Measurements from ENCODE around the gene M1AP.

DNA sequence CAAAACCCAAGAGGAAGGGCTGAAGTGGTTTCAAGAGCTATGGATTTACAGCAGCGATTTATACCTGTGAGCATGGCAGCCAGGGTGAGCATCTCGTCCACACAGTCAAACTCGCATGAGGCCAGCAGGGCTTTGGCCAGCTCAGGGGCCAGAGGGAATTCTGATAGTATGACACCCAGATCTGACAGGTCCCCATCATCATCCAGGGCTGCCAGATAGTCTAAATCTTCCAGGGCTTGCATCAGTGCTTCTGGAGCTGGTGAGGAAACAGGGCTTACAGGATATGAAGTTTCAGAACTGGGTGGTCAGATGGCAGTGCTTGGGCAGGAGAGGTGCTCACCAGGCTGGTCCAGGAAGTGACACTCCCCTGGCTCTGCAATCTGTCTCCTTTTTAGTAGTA lies 125.6 kb downstream of the M1AP start:
- TF ChIP-seq, protein P1, sequence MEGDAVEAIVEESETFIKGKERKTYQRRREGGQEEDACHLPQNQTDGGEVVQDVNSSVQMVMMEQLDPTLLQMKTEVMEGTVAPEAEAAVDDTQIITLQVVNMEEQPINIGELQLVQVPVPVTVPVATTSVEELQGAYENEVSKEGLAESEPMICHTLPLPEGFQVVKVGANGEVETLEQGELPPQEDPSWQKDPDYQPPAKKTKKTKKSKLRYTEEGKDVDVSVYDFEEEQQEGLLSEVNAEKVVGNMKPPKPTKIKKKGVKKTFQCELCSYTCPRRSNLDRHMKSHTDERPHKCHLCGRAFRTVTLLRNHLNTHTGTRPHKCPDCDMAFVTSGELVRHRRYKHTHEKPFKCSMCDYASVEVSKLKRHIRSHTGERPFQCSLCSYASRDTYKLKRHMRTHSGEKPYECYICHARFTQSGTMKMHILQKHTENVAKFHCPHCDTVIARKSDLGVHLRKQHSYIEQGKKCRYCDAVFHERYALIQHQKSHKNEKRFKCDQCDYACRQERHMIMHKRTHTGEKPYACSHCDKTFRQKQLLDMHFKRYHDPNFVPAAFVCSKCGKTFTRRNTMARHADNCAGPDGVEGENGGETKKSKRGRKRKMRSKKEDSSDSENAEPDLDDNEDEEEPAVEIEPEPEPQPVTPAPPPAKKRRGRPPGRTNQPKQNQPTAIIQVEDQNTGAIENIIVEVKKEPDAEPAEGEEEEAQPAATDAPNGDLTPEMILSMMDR (IDR thresholded peaks at IDR 0.05) = no peak
- TF ChIP-seq POLR2A (IDR thresholded peaks at IDR 0.05) = no peak

Data from Peyer's patch (tissue), 4 donors.